Large intestine (tissue), 3 donors: ENCODE measurements around the gene ITSN1. TPM values are rescaled to one million over a fixed set of nuclear protein-coding genes. Genes with fewer than 3 reads are reported as not detected.
"Not testable (repeated sequence)": the region's sequence is repeated elsewhere in the genome, so short reads cannot be mapped to it uniquely, and the experiment has no call there.

Experiments used
- DNase-seq, 2 donors: peaks; one replicate each; pipeline versions ENCODE4 v3.0.0 to v3.0.0-alpha.2; 2013
- H3K27ac ChIP-seq: one replicate; pipeline ENCODE4 v1.5.1; 2013; ENCODE audit warnings: low read length
- H3K27me3 ChIP-seq: 2 replicates; pipeline ENCODE4 v1.6.1; 2013; ENCODE audit warnings: low read length; ENCODE audit not compliant: control insufficient read depth, insufficient read depth
- H3K36me3 ChIP-seq: 2 replicates; pipeline ENCODE4 v1.6.1; 2013; ENCODE audit warnings: low read length; ENCODE audit not compliant: control insufficient read depth, insufficient read depth
- H3K4me1 ChIP-seq: one replicate; pipeline ENCODE4 v1.6.1; 2013; ENCODE audit warnings: low read length; ENCODE audit not compliant: control insufficient read depth, insufficient read depth
- H3K4me3 ChIP-seq: one replicate; pipeline ENCODE4 v1.5.1; 2013; ENCODE audit warnings: low read length
- H3K9me3 ChIP-seq: one replicate; pipeline ENCODE4 v1.6.1; 2013; ENCODE audit warnings: mild to moderate bottlenecking, low read depth, low read length, moderate library complexity; ENCODE audit not compliant: control insufficient read depth
- WGBS: methylation state at CpG from one replicate; pipeline ENCODE4 v1.1.5; 2013; ENCODE audit warnings: low lambda C conversion rate; ENCODE audit not compliant: insufficient coverage; 5-methylcytosine and 5-hydroxymethylcytosine counted together
- polyA plus RNA-seq: library from polyadenylated mRNA; unstranded; fragments of 120-200 nt; gene quantifications from one replicate; pipeline ENCODE4 v1.2.1, GENCODE V29; 2013

Gene ITSN1
- polyA plus RNA-seq, 1 donor: 36.0 TPM

- no peaks in the 10 kb centered on the region for H3K9me3 ChIP-seq
- H3K27me3 ChIP-seq: no peaks in the 10 kb centered on the region
- WGBS: no CpG with 5 or more reads among the region's 45 CpGs
- peak within 1 kb of the TSS; percentile 46 for H3K27ac ChIP-seq
- H3K4me1 ChIP-seq: peaks cover 11% of the 10 kb centered on the region
- peak within 1 kb of the TSS; percentile 85 for H3K4me3 ChIP-seq
- DNase-seq: peak; percentile 98
- H3K36me3 ChIP-seq: peaks cover 14% of the 10 kb centered on the region
These were observed 273.3 kb downstream of the ITSN1 start, which contains the start of gene ATP5PO for GRCh38 chr21:33915368-33916199. TSS of gene ATP5PO (minus strand) at chr21:33915804. CDS start at chr21:33915763, 41 bp downstream.

GRCh38 chr21:33916200-33916567 lies 273.9 kb downstream of the ITSN1 start:
- Histone ChIP-seq H3K9me3 (no peaks in the 10 kb centered on the region), H3K4me1 (peaks cover 11% of the 10 kb centered on the region), H3K27me3 (no peaks in the 10 kb centered on the region), H3K36me3 (peaks cover 10% of the 10 kb centered on the region), H3K4me3 (peak overlapping the region; percentile 85), H3K27ac (no peak overlapping the region)
- no peak for DNase-seq
- 100% methylated on average over 2 of the region's 5 CpGs for WGBS

- Histone ChIP-seq H3K4me3 (no peak overlapping the region), H3K27ac (no peak overlapping the region), H3K9me3 (no peaks in the 10 kb centered on the region), H3K36me3 (peaks cover 4% of the 10 kb centered on the region), H3K4me1 (peaks cover 11% of the 10 kb centered on the region), H3K27me3 (no peaks in the 10 kb centered on the region)
- DNase-seq: no peak
- WGBS: no CpG with 5 or more reads among the region's 4 CpGs
These were observed 275.1 kb downstream of the ITSN1 start for GRCh38 chr21:33917421-33917820.

GRCh38 chr21:33924079-33924765 lies 281.9 kb downstream of the ITSN1 start:
- Histone ChIP-seq H3K4me1 (peaks cover 7% of the 10 kb centered on the region), H3K27me3 (no peaks in the 10 kb centered on the region), H3K4me3 (peak overlapping the region; percentile 3), H3K9me3 (no peaks in the 10 kb centered on the region), H3K36me3 (no peaks in the 10 kb centered on the region), H3K27ac (no peak overlapping the region)
- peak; percentile 73 to 76 for DNase-seq
- no CpG with 5 or more reads among the region's 13 CpGs for WGBS

- no peak overlapping the region for H3K4me3 ChIP-seq
- H3K27me3 ChIP-seq: no peaks in the 10 kb centered on the region
- WGBS: no CpG with 5 or more reads among the region's 3 CpGs
- H3K4me1 ChIP-seq: peaks cover 7% of the 10 kb centered on the region
- no peak for DNase-seq
- H3K36me3 ChIP-seq: no peaks in the 10 kb centered on the region
- no peaks in the 10 kb centered on the region for H3K9me3 ChIP-seq
- H3K27ac ChIP-seq: no peak overlapping the region
These were observed 282.4 kb downstream of the ITSN1 start for GRCh38 chr21:33924766-33925100.

- not testable (repeated sequence) for H3K27me3 ChIP-seq, H3K27ac ChIP-seq, H3K4me1 ChIP-seq, H3K36me3 ChIP-seq, H3K9me3 ChIP-seq, H3K4me3 ChIP-seq, DNase-seq
- WGBS: no CpG with 5 or more reads among the region's 2 CpGs
These were observed 283.9 kb downstream of the ITSN1 start for GRCh38 chr21:33926248-33926647.

DNA sequence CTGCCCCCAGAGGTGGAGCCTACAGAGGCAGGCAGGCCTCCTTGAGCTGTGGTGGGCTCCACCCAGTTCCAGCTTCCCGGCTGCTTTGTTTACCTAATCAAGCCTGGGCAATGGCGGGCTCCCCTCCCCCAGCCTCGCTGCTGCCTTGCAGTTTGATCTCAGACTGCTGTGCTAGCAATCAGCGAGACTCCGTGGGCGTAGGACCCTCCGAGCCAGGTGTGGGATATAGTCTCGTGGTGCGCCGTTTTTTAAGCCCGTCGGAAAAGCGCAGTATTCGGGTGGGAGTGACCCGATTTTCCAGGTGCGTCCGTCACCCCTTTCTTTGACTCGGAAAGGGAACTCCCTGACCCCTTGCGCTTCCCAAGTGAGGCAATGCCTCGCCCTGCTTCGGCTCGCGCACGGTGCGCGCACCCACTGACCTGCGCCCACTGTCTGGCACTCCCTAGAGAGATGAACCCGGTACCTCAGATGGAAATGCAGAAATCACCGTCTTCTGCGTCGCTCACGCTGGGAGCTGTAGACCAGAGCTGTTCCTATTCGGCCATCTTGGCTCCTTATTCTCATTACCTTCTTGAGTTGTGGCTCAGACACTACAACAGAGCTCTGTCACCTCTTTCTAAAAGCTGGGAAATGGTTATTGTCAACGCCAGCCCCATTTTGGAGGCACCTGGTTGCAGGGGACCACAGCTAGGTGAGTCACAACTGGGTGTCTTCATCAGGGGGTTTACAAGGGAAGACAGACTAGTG lies 288.9 kb downstream of the ITSN1 start:
- peak in 1 of 2 donors; percentile 38 for DNase-seq
- H3K27me3 ChIP-seq, H3K9me3 ChIP-seq, H3K36me3 ChIP-seq, H3K4me1 ChIP-seq: not testable (repeated sequence)
- no CpG with 5 or more reads among the region's 34 CpGs for WGBS
- Histone ChIP-seq H3K4me3 (peak overlapping the region; percentile 19), H3K27ac (peak overlapping the region; percentile 35)

DNA sequence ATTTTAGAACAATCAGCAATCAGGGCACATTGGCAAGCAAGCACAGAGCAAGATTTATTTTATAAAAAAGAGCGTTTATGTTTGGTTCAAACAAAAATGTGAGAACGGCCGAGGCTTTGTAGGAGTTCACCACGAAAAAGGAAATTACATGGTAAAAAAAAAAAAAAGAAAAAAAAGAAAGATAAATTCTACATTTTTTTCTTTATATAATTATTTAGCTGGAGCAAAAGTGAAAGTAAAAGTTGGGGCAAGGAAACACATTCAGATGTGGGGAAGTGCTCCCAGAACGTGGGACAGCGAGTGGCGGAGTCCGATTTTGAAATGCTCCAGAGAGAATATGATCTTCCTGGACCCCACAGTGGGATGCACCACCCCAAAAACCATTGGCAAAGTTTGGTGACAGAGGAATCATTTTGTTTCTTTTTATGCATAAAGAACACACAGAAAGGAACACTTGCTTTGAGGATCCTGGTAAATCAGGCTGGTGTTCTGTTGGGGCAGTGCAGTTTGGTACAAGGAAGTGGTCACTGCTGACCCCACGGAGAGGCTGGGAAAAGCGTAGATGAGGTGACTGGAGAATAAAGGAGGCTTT lies 289.6 kb downstream of the ITSN1 start:
- Histone ChIP-seq H3K9me3 (no peaks in the 10 kb centered on the region), H3K27me3 (no peaks in the 10 kb centered on the region), H3K4me1 (peaks cover 5% of the 10 kb centered on the region), H3K4me3 (peak overlapping the region; percentile 19), H3K36me3 (no peaks in the 10 kb centered on the region), H3K27ac (peak overlapping the region; percentile 35)
- 69% methylated on average over 4 of the region's 10 CpGs for WGBS
- peak in 1 of 2 donors; percentile 38 for DNase-seq

DNA sequence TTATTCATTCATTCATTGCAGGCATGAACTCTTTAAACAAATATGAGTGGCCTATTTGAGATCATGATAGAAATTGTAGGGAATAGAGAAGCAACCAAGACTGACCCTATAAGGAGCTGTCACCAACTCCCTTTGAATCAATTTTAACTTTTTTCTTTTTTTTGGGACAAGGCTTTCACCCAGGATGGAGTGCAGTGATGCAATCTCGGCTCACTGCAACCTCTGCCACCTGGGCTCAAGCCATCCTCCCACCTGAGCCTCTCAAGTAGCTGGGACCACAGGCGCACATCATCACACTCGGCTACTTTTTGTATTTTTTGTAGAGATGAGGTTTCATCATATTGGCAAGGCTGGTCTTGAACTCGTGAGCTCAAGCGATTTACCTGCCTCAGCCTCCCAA lies 290.4 kb downstream of the ITSN1 start:
- Histone ChIP-seq H3K27me3 (no peaks in the 10 kb centered on the region), H3K27ac (no peak overlapping the region), H3K4me3 (no peak overlapping the region), H3K9me3 (no peaks in the 10 kb centered on the region), H3K36me3 (no peaks in the 10 kb centered on the region), H3K4me1 (peaks cover 5% of the 10 kb centered on the region)
- DNase-seq: no peak
- 100% methylated on average over 1 of the region's 5 CpGs for WGBS
